Natural killer cell treated with Interleukin-12 subunit alpha and Interleukin-12 subunit beta and Interleukin-15 and Interleukin-18, amount 100 ng/mL, for 72 hours (primary cell): ENCODE measurements around the gene SQSTM1. TPM values are rescaled to one million over a fixed set of nuclear protein-coding genes. Genes with fewer than 3 reads are reported as not detected.
A peak's percentile ranks its signal among the peaks of the same experiment; 100 is the strongest.

Experiments used
- ATAC-seq, 2 donors: fragments of 150-1000 bp; cut with Tn5 transposase in 1 of 2; sonication (Bioruptor Pico), chemical (Tn5 transposase) in 1 of 2; 2 replicates each; pipeline ENCODE4 v1.10.0; 2021
- DNase-seq: peaks from one replicate; pipeline ENCODE4 v3.0.0; 2022; ENCODE audit warnings: low spot score
- H3K27ac Mint-ChIP-seq, 2 donors: 1 replicate in 1 of 2; 2 replicates in 1 of 2; pipeline ENCODE4 v1.8.0; 2022; ENCODE audit warnings: mixed read lengths in 2 of 2, mild to moderate bottlenecking in 1 of 2, moderate library complexity in 1 of 2
- H3K27me3 Mint-ChIP-seq, 2 donors: 1 replicate in 1 of 2; 2 replicates in 1 of 2; pipeline ENCODE4 v1.8.0; 2022; ENCODE audit warnings: mixed read lengths in 2 of 2
- H3K36me3 Mint-ChIP-seq: one replicate; pipeline ENCODE4 v1.8.0; 2022; ENCODE audit warnings: mixed read lengths
- H3K4me1 Mint-ChIP-seq, 2 donors: 1 replicate in 1 of 2; 2 replicates in 1 of 2; pipeline ENCODE4 v1.8.0; 2022; ENCODE audit warnings: low read depth in 2 of 2, mixed read lengths in 2 of 2, mild to moderate bottlenecking in 1 of 2
- H3K4me3 Mint-ChIP-seq: one replicate; pipeline ENCODE4 v1.8.0; 2022; ENCODE audit warnings: mixed read lengths
- H3K9me3 Mint-ChIP-seq: 2 replicates; pipeline ENCODE4 v1.8.0; 2022; ENCODE audit warnings: mixed read lengths
- total RNA-seq, 2 donors: library from RNA; stranded (reverse); gene quantifications; one replicate each; pipeline ENCODE4 v1.2.3, GENCODE V29; 2022

The SQSTM1 gene
- total RNA-seq, 2 donors from 2014 or later: 218 to 332 TPM

DNA sequence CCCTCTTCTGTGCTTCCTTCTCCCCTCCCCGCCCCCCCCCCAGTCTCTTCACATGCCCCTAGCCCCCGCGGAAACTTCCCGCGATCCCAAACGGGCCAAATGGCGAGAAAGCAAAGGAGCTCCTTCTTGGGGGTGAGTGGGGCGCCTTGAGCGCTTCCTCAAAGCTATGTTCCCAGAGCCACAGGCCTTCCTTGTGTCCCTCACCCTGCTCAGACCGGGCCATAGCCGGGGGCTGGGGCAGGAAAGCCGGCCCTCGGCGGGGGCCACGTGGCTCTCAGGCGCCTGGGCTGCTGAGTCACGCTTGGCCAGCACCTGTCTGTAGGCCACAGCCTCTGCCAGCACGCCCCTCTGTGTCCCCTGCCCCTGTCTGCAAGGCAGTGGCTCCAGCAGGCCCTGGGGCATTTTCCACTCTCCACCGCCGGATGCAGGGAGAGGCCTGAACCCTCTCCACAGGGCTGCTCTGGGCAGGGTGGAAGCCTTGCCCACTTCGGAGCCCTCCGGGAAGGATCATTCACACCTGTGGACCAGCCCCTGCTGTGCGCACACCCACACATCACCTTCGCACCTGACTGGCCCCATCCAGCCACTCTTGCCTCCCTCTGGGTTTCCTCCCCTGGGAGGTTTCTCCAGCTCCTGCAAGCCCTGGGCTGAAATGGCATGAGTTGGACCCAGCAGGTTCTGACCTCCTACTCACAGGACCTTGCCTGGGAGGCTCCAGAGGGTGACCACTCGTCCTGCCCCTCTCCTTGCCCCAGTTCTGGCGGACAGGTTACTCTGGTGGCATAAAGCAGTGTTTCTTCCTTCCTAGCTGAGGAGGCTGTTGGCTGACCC, 1.2 kb upstream of the SQSTM1 start:
- peaks cover 10% of the 10 kb centered on the region for H3K36me3 Mint-ChIP-seq
- peaks cover 41 to 48% of the 10 kb centered on the region in 2 donors for H3K4me1 Mint-ChIP-seq
- peak overlapping the region; percentile 74 for H3K4me3 Mint-ChIP-seq
- no peaks in the 10 kb centered on the region for H3K9me3 Mint-ChIP-seq
- DNase-seq (peak; percentile 85), ATAC-seq (peak; percentile 48 to 58)
- H3K27me3 Mint-ChIP-seq: no peaks in the 10 kb centered on the region
- peak overlapping the region; percentile 87 to 96 for H3K27ac Mint-ChIP-seq

GRCh38 chr5:179820127-179820482, 600 bp upstream of the SQSTM1 start:
- H3K27ac Mint-ChIP-seq: peak overlapping the region; percentile 87 to 96
- ATAC-seq (no peak), DNase-seq (no peak)
- H3K9me3 Mint-ChIP-seq: no peaks in the 10 kb centered on the region
- peaks cover 13% of the 10 kb centered on the region for H3K36me3 Mint-ChIP-seq
- H3K4me1 Mint-ChIP-seq: peaks cover 45 to 51% of the 10 kb centered on the region in 2 donors
- H3K4me3 Mint-ChIP-seq: peak overlapping the region; percentile 74
- no peaks in the 10 kb centered on the region for H3K27me3 Mint-ChIP-seq

DNA sequence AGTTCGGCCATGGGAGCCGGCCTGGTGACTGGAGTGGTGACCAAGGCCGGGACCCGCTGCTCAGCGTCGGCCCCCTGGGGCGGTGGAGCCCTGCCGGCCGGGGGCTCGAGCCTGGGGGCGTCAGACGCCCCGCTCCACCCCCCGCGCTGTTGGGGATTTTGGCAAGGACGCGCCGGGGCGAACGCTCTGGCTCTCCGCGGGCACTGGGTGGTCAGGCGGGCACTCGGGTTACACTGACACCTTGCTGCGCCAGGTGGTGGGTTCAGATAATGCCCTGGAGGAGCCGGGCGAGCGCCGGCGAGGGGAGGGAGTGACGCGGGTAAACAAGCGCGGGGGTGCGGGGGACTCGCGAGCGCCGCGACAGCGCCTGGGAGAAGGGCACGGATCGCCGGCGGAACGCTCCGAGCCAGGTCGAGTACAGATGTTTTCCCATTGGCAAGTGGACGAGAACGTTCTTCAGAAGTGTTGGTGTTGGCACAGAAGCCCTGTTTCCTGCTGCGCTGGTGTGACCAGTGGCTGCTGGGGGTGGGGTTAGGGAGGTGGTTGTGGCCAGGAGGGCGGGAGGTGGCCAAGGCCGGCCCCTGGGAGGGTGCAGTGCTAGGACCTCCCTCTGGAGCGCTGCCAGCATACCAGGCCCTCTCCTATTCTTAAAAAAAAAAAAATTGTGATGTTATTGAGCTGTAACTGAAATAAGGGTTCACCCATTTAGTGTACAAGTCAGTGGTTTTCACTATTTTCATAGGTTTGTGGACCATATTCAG, 773 bp downstream of the SQSTM1 start:
- ATAC-seq (peak; percentile 81 to 82), DNase-seq (peak; percentile 93)
- peaks cover 13% of the 10 kb centered on the region for H3K36me3 Mint-ChIP-seq
- no peaks in the 10 kb centered on the region for H3K27me3 Mint-ChIP-seq
- peaks cover 45 to 48% of the 10 kb centered on the region in 2 donors for H3K4me1 Mint-ChIP-seq
- H3K9me3 Mint-ChIP-seq: no peaks in the 10 kb centered on the region
- peak overlapping the region; percentile 81 for H3K4me3 Mint-ChIP-seq
- peak overlapping the region; percentile 90 to 93 for H3K27ac Mint-ChIP-seq

DNA sequence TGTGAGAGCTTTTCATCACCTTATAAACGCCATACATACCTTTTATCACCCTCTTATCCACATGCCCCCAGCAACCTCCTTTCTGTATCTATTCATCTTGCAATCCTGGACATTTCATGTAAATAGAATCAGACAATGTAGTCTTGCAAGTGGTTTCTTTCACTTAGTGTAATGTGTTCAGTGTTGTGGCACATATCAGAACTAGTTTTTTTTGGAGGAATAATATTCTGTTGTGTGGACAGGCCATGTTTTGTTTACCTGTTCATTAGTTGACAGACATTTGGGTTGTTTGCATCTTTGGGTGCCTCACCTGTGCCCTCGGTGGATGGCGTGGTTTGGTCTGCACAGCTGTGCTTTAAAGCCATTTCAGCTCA, 1.3 kb downstream of the SQSTM1 start:
- Mint-ChIP-seq H3K27me3 (no peaks in the 10 kb centered on the region), H3K9me3 (no peaks in the 10 kb centered on the region), H3K4me1 (peaks cover 45 to 52% of the 10 kb centered on the region in 2 donors), H3K27ac (peak overlapping the region; percentile 90 to 93), H3K36me3 (peaks cover 13% of the 10 kb centered on the region), H3K4me3 (peak overlapping the region; percentile 81)
- no peak for DNase-seq
- no peak for ATAC-seq

DNA sequence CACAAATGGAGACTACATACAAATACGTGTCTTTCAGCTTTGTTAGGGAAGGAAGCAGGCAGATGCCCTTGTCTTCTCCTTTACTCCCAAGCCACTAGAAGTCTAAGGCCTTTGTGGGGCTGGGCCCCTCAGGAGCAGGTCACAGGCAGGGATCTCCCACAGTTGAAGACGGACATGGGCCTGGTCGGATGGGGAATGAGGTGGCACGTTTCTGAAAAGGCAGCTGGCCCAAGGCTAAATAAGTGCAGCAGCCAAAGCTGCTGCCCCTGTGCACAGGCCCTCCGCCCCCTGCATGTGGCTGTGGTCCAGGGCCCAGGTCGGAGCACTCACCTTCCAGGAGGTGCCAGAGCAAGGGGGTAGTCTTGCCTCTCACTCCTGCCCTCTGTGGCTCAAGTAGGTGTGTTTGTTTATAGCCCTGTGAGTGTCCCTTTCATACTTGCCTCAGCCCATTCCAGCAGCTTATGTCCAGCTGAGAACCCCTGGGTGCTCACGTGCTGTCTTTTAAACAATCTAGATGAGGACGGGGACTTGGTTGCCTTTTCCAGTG, 1.8 kb downstream of the SQSTM1 start:
- Mint-ChIP-seq H3K27ac (peak overlapping the region; percentile 90 to 93), H3K36me3 (peaks cover 13% of the 10 kb centered on the region), H3K27me3 (no peaks in the 10 kb centered on the region), H3K9me3 (no peaks in the 10 kb centered on the region), H3K4me1 (peaks cover 42 to 52% of the 10 kb centered on the region in 2 donors), H3K4me3 (peak overlapping the region; percentile 81)
- DNase-seq (no peak), ATAC-seq (no peak)

GRCh38 chr5:179823937-179824744, 3.4 kb downstream of the SQSTM1 start:
- peak overlapping the region; percentile 3 for H3K4me3 Mint-ChIP-seq
- no peak for ATAC-seq
- H3K4me1 Mint-ChIP-seq: peaks cover 38 to 54% of the 10 kb centered on the region in 2 donors
- H3K27ac Mint-ChIP-seq: no peak overlapping the region
- H3K9me3 Mint-ChIP-seq: no peaks in the 10 kb centered on the region
- no peak for DNase-seq
- H3K36me3 Mint-ChIP-seq: peaks cover 22% of the 10 kb centered on the region
- no peaks in the 10 kb centered on the region for H3K27me3 Mint-ChIP-seq

GRCh38 chr5:179824745-179825112, 4.0 kb downstream of the SQSTM1 start:
- H3K27ac Mint-ChIP-seq: no peak overlapping the region
- ATAC-seq (no peak), DNase-seq (no peak)
- H3K9me3 Mint-ChIP-seq: no peaks in the 10 kb centered on the region
- no peaks in the 10 kb centered on the region for H3K27me3 Mint-ChIP-seq
- peaks cover 28% of the 10 kb centered on the region for H3K36me3 Mint-ChIP-seq
- peak overlapping the region; percentile 3 for H3K4me3 Mint-ChIP-seq
- peaks cover 42 to 58% of the 10 kb centered on the region in 2 donors for H3K4me1 Mint-ChIP-seq

- Mint-ChIP-seq H3K36me3 (peaks cover 33% of the 10 kb centered on the region), H3K27me3 (no peaks in the 10 kb centered on the region), H3K27ac (no peak overlapping the region), H3K4me3 (no peak overlapping the region), H3K9me3 (no peaks in the 10 kb centered on the region), H3K4me1 (peaks cover 40 to 53% of the 10 kb centered on the region in 2 donors)
- ATAC-seq (no peak), DNase-seq (no peak)
Observed at GRCh38 chr5:179825655-179826182, 5.0 kb downstream of the SQSTM1 start.

DNA sequence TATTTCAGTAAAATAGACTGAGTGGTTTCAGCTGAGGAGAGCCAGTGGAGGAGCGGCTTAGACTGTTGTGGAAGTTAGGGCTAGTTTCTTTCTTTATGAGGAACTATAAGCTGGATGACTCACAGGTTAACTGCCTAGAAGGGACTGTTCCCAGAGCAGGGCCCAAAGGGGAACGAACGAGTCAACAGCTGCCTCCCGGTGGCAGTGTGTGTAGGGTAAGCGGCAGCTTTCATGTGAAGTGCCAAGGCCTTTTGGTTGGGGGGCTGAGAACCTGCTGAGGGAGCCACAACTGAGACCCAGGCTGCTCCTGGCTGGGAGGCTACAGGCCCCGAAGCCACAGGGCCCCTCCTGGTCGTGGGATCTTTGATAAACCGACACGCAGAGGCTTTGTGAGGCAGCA, 7.0 kb downstream of the SQSTM1 start:
- peak overlapping the region; percentile 10 to 63 for H3K27ac Mint-ChIP-seq
- H3K4me3 Mint-ChIP-seq: no peak overlapping the region

DNA sequence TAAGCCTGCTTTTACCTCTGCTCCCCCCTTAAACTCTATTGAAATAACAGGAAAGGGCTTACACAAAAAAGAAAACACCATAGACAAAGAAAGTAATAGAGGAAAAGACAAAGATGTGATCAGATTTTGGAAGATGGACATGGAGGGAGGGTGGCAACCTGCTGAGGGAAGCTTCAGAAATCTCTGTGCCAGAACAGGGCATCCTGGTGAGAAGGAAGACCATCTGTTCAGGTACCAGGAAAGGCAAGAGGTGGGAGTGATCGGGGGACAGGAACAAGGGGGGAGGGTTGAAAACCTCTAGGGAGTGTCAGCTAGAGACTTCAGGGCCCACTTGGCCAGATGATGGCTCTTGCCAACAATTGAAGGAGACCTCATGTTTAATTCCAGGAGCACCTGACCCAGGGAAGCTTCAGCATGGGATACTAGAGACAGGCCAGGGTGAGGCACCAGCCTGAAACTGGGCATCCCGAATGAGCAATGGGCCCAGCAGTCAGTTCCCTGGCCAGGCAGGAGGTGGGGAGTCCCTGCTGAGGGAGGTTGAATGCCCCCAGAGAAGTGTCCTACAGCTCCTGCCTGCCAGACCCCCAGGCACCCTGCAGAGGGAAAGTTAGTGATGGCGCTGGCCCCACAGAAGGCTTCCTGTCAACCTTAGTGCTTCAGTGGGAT, 8.2 kb downstream of the SQSTM1 start:
- no peaks in the 10 kb centered on the region for H3K27me3 Mint-ChIP-seq
- peaks cover 29 to 47% of the 10 kb centered on the region in 2 donors for H3K4me1 Mint-ChIP-seq
- ATAC-seq (no peak), DNase-seq (no peak)
- H3K9me3 Mint-ChIP-seq: no peaks in the 10 kb centered on the region
- H3K36me3 Mint-ChIP-seq: peaks cover 33% of the 10 kb centered on the region
- peak overlapping the region in 1 of 2 donors; percentile 63 for H3K27ac Mint-ChIP-seq
- H3K4me3 Mint-ChIP-seq: no peak overlapping the region

More for the DNA sequence above, 7.0 kb downstream of the SQSTM1 start:
- Mint-ChIP-seq H3K36me3 (peaks cover 26% of the 10 kb centered on the region), H3K27me3 (no peaks in the 10 kb centered on the region), H3K4me1 (peaks cover 26 to 49% of the 10 kb centered on the region in 2 donors), H3K9me3 (no peaks in the 10 kb centered on the region)
- DNase-seq (no peak), ATAC-seq (peak in 1 of 2 donors; percentile 35)

GRCh38 chr5:179829732-179830435, 9.2 kb downstream of the SQSTM1 start:
- ATAC-seq: no peak
- H3K36me3 Mint-ChIP-seq: peaks cover 27% of the 10 kb centered on the region
- H3K9me3 Mint-ChIP-seq: no peaks in the 10 kb centered on the region
- H3K27ac Mint-ChIP-seq: peak overlapping the region in 1 of 2 donors; percentile 63
- H3K27me3 Mint-ChIP-seq: no peaks in the 10 kb centered on the region
- peaks cover 24 to 39% of the 10 kb centered on the region in 2 donors for H3K4me1 Mint-ChIP-seq
- H3K4me3 Mint-ChIP-seq: no peak overlapping the region
- no peak for DNase-seq

DNA sequence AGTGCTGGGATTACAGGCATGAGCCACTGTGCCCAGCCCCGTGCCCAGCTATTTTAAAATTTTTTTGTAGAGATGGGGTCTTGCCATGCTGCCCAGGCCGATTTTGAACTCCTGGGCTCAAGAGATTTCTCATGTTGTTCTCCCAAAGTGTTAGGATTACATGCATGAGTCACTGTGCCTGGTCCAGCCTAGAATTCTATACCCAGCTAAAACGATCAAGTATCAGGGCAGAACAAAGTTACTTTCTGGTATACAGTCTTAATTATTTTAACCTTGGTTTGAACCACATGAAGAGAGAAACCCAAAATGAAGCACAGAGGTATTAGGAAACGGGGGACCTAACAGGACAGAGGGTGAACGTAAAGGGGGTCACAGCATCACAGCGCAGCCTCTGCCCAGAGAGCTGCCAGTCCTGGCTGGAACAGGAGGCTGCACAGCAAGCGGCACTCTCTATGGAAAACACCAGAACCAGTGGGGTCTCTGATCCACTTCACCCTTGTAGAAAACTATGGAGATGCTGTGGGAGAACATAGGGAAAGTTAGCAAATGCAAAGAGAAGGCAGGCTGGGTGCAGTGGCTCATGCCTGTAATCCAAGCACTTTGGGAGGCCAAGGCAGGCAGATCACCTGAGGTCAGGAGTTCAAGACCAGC, 10.2 kb downstream of the SQSTM1 start:
- H3K4me3 Mint-ChIP-seq: no peak overlapping the region
- no peak overlapping the region for H3K27ac Mint-ChIP-seq
- no peaks in the 10 kb centered on the region for H3K9me3 Mint-ChIP-seq
- no peaks in the 10 kb centered on the region for H3K27me3 Mint-ChIP-seq
- H3K36me3 Mint-ChIP-seq: peaks cover 28% of the 10 kb centered on the region
- ATAC-seq: no peak
- DNase-seq: no peak
- H3K4me1 Mint-ChIP-seq: peaks cover 25 to 42% of the 10 kb centered on the region in 2 donors
